Body of pancreas (tissue), 4 donors: ENCODE results near the gene MRPL4.

ENCODE experiments used
- POLR2A ChIP-seq, 3 donors: fragments of 450-650 bp; IDR thresholded peaks; one replicate each; pipeline ENCODE4 v1.6.1; 2016; ENCODE audit warnings: antibody characterized with exemption in 3 of 3, mild to moderate bottlenecking in 2 of 3
- TF ChIP-seq, protein P1 (sequence below), 7 experiments: fragments of 450-650 bp in 4 of 7; fragments of 200-600 bp in 3 of 7; sonication (generic) in 3 of 7; IDR thresholded peaks; one replicate each; pipeline ENCODE4 v1.5.1; 2016 to 2019; ENCODE audit warnings: antibody characterized with exemption in 7 of 7

DNA sequence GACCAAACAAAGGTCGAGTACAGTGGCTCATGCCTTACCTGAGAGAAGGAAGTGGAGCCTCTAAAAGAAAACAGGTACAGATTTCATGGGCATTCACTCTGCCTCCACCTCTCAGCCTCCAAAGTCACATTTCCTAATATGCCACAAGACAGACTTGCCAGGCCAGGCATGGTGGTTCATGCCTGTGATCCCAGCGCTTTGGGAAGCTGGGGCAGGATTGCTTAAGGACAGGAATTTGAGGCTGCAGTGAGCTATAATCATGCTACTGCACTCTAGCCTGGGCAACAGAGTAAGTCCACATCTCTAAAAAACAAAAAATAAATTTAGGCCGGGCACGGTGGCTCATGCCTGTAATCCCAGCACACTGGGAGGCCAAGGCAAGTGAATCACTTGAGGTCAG, 46.4 kb upstream of the MRPL4 start:
- TF ChIP-seq, protein P1, sequence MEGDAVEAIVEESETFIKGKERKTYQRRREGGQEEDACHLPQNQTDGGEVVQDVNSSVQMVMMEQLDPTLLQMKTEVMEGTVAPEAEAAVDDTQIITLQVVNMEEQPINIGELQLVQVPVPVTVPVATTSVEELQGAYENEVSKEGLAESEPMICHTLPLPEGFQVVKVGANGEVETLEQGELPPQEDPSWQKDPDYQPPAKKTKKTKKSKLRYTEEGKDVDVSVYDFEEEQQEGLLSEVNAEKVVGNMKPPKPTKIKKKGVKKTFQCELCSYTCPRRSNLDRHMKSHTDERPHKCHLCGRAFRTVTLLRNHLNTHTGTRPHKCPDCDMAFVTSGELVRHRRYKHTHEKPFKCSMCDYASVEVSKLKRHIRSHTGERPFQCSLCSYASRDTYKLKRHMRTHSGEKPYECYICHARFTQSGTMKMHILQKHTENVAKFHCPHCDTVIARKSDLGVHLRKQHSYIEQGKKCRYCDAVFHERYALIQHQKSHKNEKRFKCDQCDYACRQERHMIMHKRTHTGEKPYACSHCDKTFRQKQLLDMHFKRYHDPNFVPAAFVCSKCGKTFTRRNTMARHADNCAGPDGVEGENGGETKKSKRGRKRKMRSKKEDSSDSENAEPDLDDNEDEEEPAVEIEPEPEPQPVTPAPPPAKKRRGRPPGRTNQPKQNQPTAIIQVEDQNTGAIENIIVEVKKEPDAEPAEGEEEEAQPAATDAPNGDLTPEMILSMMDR (IDR thresholded peaks at IDR 0.05): no peak
- no peak for TF ChIP-seq POLR2A (IDR thresholded peaks at IDR 0.05)
